HG03064 (cell line): ENCODE data around the gene QSOX2.

Experiments used
- ATAC-seq: cut with Tn5 transposase; IDR thresholded peaks from one replicate; pipeline ENCODE4 v1.9.1; 2021; ENCODE audit warnings: low read depth; ENCODE audit not compliant: unreplicated experiment

The QSOX2 gene

DNA sequence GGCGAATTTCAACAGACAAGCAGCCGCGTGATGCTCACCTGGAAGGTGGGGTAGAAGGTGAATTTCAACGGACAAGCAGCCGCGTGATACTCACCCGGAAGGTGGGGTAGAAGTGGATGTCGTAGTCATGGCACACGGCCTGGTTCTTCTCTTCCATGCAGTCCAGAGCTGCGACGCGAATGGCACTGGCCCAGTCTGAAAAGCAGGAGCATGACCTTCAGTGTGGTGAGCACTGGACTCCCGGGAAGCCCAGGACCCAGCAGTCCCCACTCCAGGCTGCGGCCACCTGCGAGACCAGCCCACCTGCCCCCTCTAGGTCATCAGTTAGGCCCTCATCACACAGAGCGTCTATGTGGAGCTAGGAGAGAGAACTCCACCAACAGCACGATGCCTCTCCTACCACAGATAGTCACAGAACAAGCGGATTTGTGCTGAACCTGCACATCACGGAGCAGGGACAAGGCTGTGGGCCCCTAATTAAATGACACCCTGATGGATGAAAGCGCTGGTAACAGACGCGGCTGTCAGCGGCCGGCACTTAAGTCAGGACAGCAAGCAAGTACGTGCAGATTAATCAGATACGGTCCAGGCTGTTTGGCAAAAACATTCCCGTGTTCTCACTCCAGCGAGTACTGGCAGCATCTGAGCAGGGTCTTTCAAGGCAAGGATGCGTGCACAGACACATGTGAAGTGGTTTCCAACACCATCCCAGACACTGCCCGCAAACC lies 18.8 kb downstream of the QSOX2 start:
- no peak for ATAC-seq

DNA sequence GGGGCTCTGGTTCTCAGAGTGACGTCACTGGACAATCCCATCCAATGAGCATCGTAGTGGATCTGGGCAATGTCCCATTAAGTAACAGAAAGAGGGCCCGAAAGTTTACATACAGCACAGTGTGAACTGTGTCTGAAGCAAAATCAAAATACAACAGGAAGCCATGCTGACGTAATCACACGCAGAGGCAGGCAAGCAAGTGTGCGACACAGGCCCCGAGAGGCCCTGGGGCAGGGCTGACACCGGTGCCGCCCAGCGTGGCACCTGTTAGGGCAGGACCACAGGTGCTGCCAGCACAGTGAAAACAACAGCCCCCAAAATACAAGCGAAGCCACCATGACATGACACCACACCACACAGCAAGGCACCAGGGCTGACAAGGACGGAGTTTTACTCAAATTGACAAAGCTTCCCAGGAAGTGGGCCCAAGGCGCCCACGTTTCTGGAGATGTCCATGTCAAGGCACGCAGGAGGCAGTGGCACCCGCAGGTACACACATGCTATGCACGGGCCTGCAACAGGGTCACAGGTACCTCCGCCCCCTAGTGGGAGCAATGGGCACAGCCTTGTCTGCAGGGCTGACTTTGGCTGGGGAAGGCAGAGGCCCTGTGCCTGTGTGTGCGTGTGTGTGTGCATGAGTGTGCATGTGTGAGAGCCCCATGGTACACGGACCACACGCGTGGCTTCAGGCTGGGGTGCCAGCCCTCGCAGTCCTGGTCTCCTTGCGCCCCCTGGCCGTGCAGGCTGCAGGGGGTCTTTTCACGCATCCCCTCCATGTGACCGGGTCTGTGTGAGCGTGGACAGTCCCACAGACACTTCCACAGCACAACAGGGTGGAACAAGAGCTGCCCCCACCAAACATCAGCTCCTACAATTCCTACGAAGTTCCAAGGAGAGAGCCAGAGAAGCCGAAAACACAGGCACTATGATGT lies 19.6 kb downstream of the QSOX2 start:
- ATAC-seq, result no peak

DNA sequence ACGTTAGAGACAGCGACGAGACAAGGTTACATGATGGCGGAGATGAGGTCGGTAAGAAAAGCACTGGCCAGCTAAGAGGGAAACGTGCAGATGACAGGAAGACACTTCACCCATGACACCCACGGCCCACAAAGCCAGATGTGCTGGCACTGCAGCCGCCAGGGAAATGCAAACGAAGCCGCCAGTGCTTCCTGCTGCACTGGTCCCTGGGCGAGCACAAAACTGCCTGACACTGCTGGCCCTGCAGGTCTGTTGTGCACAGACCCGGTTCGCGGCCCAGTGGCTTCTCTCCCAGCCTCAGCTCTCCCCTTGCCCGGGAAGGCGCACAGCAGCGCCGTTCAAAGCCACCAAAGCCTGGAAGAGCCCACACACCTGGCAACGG lies 20.3 kb downstream of the QSOX2 start:
- ATAC-seq, result no peak

DNA sequence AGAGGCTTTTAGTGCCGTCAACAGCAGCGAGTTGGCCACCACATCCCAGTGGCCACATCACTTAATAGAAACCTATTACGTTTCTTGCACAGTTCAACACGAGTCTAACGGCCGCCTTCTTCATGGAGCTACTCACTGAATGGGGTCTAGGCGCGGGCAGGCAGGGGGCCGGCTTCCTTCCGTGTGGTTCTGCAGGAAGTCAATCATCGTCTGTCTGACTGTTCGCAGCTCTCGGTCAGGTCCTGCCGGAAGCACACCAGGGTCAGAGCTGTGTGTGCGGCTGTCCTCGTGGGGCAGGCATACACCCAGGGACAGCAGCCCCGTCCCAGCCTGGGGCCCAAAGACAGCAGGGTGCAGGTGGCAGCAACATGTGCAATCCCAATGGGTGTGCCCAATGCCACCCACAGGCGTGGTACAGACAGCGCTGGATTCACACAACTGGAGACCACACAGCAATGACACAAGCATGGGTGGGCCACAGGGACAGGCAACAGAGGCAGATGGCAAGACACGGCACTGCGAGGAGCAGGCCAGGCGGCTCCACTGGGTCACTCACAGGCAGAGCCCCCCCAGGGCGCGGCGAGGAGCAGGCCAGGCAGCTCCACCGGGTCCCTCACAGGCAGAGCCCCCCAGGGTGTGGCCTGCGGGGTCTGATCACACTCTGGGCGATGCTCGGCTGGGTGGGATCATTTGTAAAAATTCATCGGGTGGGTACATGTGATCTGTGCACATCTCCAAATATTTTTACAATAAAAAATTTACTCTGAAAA lies 21.6 kb downstream of the QSOX2 start:
- no peak for ATAC-seq

DNA sequence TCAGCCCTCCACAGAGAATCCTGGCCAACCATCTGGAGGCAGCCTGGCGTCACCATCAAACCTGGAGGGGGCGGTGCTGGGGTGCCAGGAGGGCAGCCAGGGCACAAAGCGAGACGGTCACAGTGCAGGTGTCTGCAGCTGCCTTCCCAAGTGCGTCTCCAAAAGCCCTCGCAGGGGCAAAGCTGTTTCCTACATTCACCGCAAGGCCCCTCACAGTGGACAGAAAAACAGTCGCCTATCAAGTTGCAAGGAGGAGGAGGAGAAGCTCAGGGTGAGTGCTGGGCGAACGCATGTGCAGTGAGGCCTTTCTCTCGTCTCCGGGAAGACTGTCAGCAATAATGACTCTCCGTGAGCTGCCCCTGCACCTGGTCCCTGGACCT lies 22.7 kb downstream of the QSOX2 start:
- no peak for ATAC-seq

DNA sequence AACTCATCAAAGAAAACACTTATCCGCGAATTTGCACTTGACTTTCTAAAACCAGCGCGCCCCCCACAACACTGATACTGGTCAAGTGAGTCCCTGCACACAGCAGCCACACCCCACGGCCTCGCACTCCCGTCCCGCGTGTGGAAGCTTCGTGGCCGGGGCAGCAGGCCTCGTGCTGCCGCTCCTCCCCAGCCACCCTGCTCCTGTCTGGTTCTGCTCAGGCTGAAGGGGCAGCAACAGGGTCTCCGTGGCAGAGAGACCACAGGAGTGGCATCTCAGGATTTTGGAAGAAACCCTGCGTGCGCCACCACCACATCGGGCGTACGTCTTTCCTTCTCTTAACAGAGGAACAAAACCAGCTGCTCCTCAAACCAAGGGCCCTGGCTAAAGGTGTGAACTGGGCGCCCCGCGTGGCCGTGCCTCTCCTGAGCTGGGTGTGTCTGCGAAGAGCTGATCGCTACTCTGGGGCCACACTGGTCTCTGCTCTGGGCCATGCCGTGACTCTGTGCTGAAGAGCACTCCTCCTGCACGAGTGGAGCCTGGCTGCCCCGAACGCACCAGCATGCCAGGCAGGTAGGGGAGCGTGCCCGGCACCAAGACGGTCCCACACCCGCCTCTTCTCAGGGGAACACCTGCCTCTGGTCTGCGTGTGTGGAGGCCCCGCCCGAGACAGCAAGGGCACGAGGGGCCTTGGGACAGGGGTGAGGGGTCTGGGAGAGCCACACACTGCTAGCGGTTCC lies 23.3 kb downstream of the QSOX2 start:
- ATAC-seq, result no peak

DNA sequence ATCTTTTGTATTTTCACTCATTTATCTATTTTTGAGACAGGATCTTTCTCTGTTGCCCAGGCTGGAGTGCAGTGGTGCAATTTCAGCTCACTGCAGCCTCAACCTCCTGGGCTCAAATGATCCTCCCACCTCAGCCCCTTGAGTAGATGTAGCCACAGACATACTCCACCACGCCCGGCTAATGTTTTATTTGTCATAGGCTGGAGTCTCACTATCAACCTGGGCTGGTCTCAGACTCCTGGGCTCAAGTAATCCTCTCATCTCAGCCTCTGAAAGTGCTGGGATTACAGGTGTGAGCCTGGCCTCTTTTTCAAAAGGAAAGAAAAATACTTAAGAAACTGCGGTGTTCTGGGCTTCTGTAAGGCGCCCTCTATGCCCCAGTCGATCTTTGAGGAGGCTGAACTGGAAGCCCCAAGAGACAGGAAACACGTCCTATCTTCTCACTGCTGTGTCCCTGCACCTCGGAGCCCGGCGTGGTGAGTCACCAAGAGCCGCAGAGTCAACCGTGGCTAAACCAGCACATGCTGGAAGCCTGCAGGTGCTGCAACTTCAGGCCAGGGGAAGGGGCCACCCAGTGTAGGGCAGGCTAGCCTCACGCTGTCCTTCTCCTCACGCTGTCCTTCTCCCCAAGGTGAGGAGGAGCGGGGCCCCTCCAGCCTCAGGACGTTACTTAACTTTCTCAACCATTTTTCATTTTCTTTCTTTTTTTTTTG lies 25.4 kb downstream of the QSOX2 start:
- no peak for ATAC-seq

DNA sequence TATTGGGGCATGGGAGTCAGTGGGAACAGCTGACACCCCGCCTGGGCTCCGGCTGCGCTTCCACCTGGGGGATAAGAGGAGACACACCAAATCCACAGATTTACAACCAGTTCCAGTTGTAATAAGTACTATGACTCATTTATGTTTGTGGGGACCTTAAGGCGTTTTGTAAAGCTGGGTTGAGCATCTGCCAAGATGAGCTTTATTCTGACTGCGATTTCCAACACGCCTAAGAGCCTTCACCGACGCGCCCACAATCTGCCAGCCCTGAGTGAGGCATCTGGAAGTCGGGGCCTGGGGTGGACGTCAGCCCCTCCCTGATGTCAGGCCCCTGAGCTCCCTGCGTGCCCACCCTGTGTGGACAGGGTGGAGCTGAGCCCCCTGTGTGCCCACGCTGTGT lies 26.3 kb downstream of the QSOX2 start:
- no peak for ATAC-seq

DNA sequence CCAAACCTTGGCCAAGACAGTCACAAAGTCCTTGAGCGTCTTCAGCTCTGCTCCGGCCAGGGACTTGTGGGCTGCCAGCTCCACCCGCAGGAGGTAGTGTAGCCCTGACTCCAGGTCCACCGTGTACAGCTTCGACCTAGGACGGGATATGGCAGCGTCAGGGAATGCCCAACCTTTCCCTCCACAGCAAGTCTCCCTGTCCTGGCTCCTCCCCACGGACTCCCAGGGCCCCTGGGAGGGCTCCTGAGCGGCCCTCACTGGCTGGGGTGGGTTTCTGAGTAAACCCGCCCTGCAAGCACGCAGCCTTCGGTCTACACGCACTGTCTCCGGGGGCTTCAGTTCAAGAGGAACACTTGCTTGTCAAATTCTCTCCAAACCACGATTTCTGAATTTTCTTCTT lies 26.9 kb downstream of the QSOX2 start:
- no peak for ATAC-seq

DNA sequence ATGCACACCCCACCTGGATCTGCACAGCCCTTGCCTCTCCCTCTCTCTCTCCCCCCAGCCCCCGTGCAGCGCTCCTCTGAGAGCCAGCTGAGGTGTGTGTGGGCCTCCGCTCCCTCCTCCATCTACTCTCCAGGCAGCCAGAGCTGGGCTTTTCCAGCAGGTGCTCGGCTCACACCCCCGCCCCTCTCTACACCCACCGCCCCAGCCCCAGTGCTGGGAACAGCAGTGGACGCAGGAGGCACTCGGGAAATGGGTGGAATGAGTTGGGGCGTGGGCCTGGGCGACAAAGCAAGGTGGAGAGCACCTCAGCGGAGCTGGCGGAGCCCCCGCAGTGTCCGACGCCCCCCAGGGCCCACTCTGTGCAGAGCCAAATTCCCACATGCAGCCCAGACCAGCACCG lies 27.3 kb downstream of the QSOX2 start:
- ATAC-seq, result no peak

DNA sequence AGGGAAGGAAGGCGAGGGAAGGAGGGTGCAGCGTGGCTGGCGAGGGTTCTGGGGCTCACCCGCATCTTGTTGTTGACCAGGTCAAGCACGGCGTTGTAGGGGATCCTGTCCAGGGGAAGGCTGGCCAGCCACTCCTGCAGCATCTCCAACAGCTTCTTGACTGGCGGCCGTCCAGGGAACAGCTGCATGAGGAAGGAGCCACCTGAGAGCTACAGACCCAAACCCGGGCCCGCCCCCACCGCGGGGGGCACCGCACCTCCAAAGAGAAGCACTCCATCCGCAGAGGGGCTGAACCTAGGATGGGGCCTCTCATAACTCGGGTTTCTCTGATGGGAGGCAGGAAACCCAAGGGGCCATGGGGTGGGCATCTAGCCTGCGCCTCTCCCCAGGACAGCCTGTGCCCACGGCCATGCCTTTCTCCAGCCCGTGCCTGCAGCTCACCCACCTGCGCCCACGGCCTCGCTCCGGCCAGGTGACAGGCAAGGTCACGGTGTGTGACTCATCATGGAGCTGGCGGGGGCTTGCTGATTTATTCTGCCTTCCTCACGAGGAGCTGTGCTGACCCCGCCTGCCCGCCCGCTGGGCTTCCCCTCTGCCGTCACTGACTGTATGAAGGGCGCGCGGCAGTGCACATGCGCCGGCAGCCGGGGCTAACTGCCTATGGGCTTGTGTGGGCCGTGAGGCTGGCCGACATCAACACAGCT lies 28.9 kb downstream of the QSOX2 start:
- no peak for ATAC-seq

DNA sequence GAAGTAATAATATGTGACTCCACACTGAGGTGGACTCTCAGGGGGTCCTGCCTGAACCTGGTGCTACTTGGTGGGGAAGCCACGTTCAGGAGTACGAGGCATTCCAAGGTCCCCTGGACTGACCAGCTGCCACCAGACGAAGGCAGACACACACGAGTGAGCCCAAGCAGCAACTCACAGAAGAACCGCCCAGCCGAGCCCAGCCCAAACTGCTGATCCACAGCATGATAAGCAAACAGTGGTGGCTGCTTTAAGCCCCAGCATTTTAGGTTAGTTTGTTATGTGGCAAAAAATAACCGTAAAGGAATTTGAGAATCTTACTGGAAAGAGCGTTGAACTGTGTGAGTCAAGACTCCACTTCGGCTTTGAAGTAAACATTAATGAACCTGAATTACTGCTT lies 31.9 kb downstream of the QSOX2 start:
- no peak for ATAC-seq

DNA sequence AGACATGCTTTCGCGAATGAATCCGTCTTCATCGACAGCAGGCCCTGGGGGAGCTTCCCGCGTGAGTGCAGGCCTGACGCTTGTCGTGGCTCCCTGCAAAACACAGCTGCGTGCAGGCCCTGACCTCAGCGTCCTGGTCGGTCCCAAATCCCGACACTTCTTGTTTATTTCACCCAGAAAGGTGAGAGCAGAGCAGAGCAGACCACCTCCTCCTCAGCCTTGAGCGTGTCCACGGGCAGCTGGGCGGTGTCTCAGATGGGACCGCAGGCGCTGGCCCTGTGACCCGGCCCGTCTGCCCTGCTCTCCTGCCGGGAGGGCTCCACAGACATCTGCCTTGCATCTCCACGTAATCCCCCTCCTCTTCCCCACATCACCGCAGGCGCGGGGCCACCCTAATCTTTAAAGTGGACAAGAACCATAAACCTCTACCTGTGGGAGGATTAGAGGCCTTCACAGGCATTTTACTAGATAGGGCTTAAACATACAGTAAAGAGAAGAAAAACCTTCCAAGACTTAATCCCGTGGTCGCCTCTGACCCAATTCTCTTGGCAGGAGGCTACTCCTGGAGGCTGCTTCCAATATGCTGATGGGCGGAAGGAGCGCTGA lies 33.2 kb downstream of the QSOX2 start:
- ATAC-seq, result no peak

DNA sequence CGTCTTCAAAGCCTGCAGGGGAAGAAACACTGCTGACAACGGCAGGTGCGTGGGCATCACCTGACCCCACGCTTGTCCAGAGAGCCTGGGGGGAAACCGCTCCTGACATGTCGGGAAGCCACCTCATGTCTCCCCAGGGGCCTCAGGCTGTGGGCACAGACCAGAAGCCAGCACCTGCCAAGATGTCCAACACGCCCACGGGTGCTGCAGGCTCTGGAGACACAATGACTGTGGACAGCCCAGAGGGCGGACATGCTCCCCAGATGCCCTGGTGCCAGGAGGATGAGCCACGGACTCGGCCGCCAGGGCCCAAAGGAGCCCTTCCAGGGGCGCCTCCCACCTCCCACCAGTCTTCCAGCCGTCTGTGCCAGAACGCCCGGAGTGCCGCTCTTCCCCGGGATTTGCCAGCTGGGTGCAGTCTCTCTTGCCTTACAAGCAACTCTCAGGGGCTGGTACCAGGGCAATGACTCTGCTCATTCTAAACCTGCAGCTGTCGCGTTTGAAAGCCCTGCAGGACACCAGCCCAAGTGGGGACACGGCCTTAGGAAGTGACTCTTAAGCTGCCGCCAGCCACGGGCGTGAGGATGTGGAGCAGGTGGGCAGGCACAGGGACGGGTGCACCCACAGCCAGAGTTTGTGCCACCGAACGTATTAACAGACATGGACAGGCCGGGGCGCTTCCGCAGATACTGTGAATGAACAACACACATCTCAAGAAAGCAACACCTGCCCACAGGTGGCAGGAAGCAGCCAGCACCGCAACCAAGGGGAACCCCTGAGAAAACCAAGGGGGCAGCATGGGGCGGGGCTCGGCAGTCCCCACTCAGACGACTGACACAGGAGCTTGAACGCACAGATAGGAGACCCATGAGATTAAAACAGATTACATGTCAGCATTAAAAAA lies 33.9 kb downstream of the QSOX2 start:
- no peak for ATAC-seq

DNA sequence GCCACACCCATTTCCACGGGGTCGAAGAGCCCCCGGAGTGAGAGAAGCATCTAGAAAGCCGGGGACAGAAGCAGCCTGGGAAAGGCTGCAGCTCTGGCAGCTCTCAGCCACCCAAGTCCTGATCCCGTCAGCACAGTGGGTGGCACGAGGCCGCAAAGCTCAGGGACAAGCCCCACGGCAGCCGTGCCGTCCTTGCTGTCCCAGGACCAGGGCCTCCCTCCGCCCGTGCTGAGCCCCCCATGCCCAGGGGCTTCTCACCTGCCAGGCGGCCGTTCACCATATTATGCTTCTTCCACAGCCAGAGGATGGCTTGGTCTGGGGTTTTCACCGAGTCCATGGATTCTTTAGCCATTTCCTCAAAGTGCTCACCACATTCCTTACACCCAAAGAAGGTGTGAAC lies 34.6 kb downstream of the QSOX2 start:
- no peak for ATAC-seq

DNA sequence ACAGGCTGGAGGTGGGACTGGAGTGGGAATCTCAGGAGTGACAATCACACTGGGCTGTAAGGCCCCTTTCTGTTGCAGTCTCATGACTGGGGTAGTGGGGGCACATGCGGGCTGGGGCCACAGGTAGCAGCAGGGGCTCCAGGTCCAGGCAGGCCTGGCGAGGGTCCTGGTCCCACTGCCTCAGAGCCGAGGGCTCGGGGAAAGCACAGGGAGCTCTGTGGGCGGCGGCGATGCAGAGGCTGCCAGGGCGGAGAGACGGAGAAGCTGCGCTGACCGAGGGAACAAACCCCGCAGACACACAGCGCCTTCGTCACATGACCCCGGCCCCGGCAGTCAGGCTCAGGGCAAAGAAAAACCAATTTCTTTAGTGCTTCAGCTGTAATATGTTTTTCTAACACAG lies 35.3 kb downstream of the QSOX2 start:
- no peak for ATAC-seq

DNA sequence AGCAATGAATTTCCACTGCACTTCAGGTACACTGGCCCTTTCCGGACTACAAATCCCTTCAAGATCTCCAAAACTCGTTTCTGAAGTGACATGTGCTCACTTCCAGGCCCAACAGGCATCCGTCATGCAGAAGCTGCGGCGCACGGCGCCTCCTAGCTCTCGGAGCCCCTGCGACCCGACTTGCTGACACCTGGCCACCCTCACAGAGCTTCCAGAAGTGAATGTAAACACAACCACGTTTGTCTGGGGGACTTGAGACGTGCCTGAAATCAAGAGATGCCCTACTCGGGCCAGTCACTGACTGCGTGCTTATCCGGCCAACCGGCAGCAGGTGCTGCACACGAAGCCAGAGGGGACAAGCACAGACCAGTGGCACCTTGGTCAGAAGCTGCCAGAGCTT lies 35.8 kb downstream of the QSOX2 start:
- ATAC-seq, result no peak

DNA sequence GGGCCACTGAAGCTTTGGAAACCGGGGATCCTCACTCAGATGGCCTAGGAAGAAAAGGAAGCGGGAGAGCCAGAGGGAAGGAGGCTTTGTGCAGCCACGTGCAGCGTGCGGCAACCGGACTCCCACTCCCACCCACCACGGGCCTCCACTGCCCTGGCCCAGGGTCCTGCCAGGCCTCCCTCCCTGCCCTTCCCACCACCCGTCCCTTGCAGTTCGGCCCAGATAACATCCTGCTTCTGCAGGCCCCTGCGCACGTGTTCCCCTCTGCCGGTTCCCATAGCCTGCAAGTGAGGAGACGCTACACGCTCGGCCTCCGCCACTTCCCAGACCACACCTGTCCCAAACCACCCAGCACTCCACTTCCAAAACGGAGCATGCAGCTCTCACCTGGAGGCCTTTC lies 36.4 kb downstream of the QSOX2 start:
- no peak for ATAC-seq
